Left lung (tissue), 10 donors: ENCODE data around the gene CTSG. TPM values are rescaled to one million over a fixed set of nuclear protein-coding genes. Genes with fewer than 3 reads are reported as not detected.
"Not testable (repeated sequence)": the region's sequence is repeated elsewhere in the genome, so short reads cannot be mapped to it uniquely, and the experiment has no call there.

Source experiments
- ATAC-seq: fragments of 200-7000 bp; cut with Tn5 transposase; one replicate; pipeline ENCODE4 v1.9.1; 2020; ENCODE audit warnings: moderate library complexity
- DNase-seq, 4 donors: peaks; one replicate each; pipeline ENCODE4 v3.0.0-alpha.2; 2013 to 2020
- H3K27ac ChIP-seq, 2 donors: fragments of 200-600 bp; sonication (generic) in 1 of 2; one replicate each; pipeline versions ENCODE4 v1.5.0 to v1.8.0; 2020 to 2021
- H3K27me3 ChIP-seq, 2 donors: fragments of 200-600 bp; sonication (generic) in 1 of 2; one replicate each; pipeline versions ENCODE4 v1.5.0 to v1.8.0; 2020 to 2021
- H3K36me3 ChIP-seq, 2 donors: fragments of 200-600 bp; sonication (generic) in 1 of 2; one replicate each; pipeline versions ENCODE4 v1.5.0 to v1.8.0; 2020 to 2021
- H3K4me1 ChIP-seq, 2 donors: fragments of 200-600 bp; one replicate each; pipeline ENCODE4 v1.8.0; 2021
- H3K4me3 ChIP-seq, 2 donors: fragments of 200-600 bp; sonication (generic) in 1 of 2; one replicate each; pipeline versions ENCODE4 v1.5.0 to v1.8.0; 2020 to 2021; ENCODE audit warnings: mild to moderate bottlenecking in 1 of 2
- H3K9me3 ChIP-seq, 2 donors: fragments of 200-600 bp; sonication (generic) in 1 of 2; one replicate each; pipeline versions ENCODE4 v1.5.0 to v1.8.0; 2020 to 2021
- CTCF ChIP-seq, 2 donors: fragments of 200-600 bp; sonication (generic) in 1 of 2; IDR thresholded peaks; one replicate each; pipeline versions ENCODE4 v1.5.0 to v1.8.0; 2021; ENCODE audit warnings: antibody characterized with exemption in 2 of 2
- intact Hi-C, 2 donors: fragments of 100-400 bp; cut with DNase I; formaldehyde crosslinking; loops; one replicate each; pipeline versions ENCODE4 v1.11.2 to v1.14.2; 2022
- polyA plus RNA-seq, 6 donors: library from polyadenylated mRNA; unstranded; fragments of 120-200 nt; gene quantifications; one replicate each; pipeline ENCODE4 v1.2.1, GENCODE V29; 2013; ENCODE audit not compliant: insufficient read length in 6 of 6
- total RNA-seq, 2 donors: library from RNA; stranded (reverse); fragmentation: NEBNext Ultra II Directional; extraction: Animal tissue kit (Norgen Biotek cat#: 25700); gene quantifications; one replicate each; pipeline ENCODE4 v1.2.1, GENCODE V29; 2021
- donor health status: DM: no; HTN: yes; CAD: no.
- donor health status: DM: no; HTN: no; CAD: no.

The CTSG gene
- total and polyA plus RNA-seq, 8 donors = 1.1 to 5.1 (median 1.8) TPM

DNA sequence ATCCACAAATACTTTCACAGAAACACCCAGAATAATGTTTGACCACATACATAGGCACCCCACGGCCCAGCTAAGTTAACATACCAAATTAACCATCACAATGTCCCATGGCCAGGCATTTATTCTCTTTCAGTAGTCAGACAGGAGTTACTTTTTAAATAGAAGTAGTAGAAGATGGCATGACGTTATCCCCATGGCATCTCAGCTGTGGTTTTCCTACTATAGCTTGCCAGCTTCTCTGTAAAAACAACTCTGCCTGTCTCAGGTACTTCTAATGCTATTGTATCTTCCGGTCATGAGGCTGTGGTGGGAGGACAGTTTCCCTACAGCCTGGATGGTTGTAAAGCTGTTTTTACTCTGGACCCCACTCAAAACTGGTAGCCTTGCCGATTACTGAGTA is 19.3 kb downstream of the CTSG start:
- H3K9me3 ChIP-seq = no peaks in the 10 kb centered on the region
- no peak for TF ChIP-seq CTCF (IDR thresholded peaks at IDR 0.05)
- no peaks in the 10 kb centered on the region for H3K36me3 ChIP-seq
- no peak overlapping the region for H3K4me3 ChIP-seq
- intact Hi-C loops = no loop called here
- no peaks in the 10 kb centered on the region for H3K4me1 ChIP-seq
- no peak for ATAC-seq
- no peak for DNase-seq
- no peaks in the 10 kb centered on the region for H3K27me3 ChIP-seq
- no peak overlapping the region for H3K27ac ChIP-seq

DNA sequence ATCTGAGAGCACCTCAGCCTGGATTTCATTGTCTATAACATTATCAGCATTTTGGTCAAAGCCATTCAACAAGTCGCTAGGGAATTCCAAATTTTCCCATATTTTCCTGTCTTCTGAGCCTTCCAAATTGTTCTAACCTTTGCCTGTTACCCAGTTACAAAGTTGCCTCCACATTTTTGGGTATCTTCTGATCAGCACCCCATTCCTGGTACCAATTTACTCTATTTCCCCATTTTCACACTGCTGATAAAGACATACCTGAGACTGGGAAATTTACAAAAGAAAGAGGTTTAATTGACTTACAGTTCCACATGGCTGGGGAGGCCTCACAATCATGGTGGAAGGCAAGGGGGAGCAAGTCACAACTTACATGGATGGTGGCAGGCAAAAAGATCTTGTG is 27.0 kb downstream of the CTSG start:
- H3K4me1 ChIP-seq, intact Hi-C loops, ATAC-seq, H3K27ac ChIP-seq, H3K4me3 ChIP-seq, H3K27me3 ChIP-seq, H3K36me3 ChIP-seq, DNase-seq: not testable (repeated sequence)
- peaks cover 0 to 38% of the 10 kb centered on the region in 2 donors for H3K9me3 ChIP-seq

- H3K27ac ChIP-seq = no peak overlapping the region
- no peak for ATAC-seq
These were observed 33.6 kb downstream of the CTSG start for GRCh38 chr14:24542346-24542936.

GRCh38 chr14:24535737-24536136 is 40.3 kb downstream of the CTSG start:
- TF ChIP-seq CTCF (IDR thresholded peaks at IDR 0.05) = no peak
- intact Hi-C loops = no loop called here
- no peak for DNase-seq
- H3K4me3 ChIP-seq = no peak overlapping the region
- ATAC-seq = no peak
- H3K36me3 ChIP-seq = no peaks in the 10 kb centered on the region
- H3K27me3 ChIP-seq = no peaks in the 10 kb centered on the region
- H3K27ac ChIP-seq = no peak overlapping the region
- H3K9me3 ChIP-seq = peaks cover 0 to 2% of the 10 kb centered on the region in 2 donors
- no peaks in the 10 kb centered on the region for H3K4me1 ChIP-seq

More at GRCh38 chr14:24542346-24542936, 33.6 kb downstream of the CTSG start:
- Histone ChIP-seq H3K9me3 (peaks cover 0 to 20% of the 10 kb centered on the region in 2 donors), H3K4me3 (no peak overlapping the region), H3K4me1 (no peaks in the 10 kb centered on the region), H3K27me3 (no peaks in the 10 kb centered on the region), H3K36me3 (no peaks in the 10 kb centered on the region)
- TF ChIP-seq CTCF (IDR thresholded peaks at IDR 0.05) = no peak
- DNase-seq = no peak
- intact Hi-C loops = no loop called here

DNA sequence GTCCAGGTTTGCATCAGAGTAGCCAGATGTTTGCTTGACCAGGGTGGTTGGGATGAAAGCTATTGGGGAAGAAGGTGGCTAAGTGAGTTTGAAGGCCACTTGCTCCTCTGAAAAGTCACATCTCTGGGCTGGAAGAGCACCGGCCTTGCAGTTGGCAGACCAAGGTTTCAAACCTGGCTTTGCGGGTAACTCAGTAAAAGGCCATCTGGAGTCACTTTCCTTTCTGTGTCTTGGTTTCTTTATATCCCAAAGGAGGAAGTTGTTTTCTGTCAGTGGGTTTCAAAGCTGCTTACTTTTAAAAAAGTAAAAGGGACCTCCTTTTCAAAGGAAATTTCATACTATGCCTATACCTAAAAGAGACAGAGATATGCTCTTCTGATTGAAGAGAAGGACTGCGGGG is 41.8 kb downstream of the CTSG start:
- Histone ChIP-seq H3K9me3 (no peaks in the 10 kb centered on the region), H3K4me1 (no peaks in the 10 kb centered on the region), H3K27ac (no peak overlapping the region), H3K36me3 (no peaks in the 10 kb centered on the region), H3K4me3 (no peak overlapping the region), H3K27me3 (no peaks in the 10 kb centered on the region)
- ATAC-seq (no peak), DNase-seq (no peak)
- no peak for TF ChIP-seq CTCF (IDR thresholded peaks at IDR 0.05)
- intact Hi-C loops = no loop called here

DNA sequence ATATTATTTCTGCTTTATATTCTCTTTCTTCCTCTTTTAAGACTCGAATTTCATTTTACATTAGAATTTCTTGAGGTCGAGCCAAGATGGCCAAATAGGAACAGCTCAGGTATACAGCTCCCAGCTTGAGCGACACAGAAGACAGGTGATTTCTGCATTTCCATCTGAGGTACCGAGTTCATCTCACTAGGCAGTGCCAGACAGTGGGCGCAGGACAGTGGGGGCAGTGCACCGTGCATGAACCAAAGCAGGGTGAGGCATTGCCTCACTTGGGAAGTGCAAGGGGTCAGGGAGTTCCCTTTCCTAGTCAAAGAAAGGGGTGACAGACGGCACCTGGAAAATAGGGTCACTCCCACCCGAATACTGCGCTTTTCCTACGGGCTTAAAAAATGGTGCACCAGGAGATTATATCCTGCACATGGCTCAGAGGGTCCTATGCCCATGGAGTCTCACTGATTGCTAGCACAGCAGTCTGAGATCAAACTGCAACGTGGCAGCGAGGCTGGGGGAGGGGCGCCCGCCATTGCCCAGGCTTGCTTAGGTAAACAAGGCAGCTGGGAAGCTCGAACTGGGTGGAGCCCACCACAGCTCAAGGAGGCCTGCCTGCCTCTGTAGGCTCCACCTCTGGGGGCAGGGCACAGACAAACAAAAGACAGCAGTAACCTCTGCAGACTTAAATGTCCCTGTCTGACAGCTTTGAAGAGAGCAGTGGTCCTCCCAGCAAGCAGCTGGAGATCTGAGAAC is 50.0 kb downstream of the CTSG start:
- intact Hi-C loops, H3K36me3 ChIP-seq, H3K9me3 ChIP-seq, H3K27me3 ChIP-seq, H3K27ac ChIP-seq, H3K4me1 ChIP-seq, ATAC-seq, H3K4me3 ChIP-seq, DNase-seq: not testable (repeated sequence)

Other genes starting within 250 kb of the CTSG start
- gene ADCY4, start 241.2 kb downstream of the CTSG start, total RNA-seq = 10 to 100 TPM; 38.2 to 45.2 TPM
- 10 to 100 TPM; 25.7 to 48.5 (median 32.2) TPM for gene ADCY4, start 241.2 kb downstream of the CTSG start, polyA plus RNA-seq
- 10 to 100 TPM; 16.1 to 26.3 TPM for gene RIPK3, start 236.3 kb downstream of the CTSG start, total RNA-seq
- 1 to 10 TPM; 2.4 to 3.8 (median 3.0) TPM for gene RIPK3, start 236.3 kb downstream of the CTSG start, polyA plus RNA-seq
- 10 to 100 TPM; 39.4 to 64.2 TPM for gene NFATC4, start 208.1 kb downstream of the CTSG start, total RNA-seq
- 100 to 1,000 TPM in 1 of 6 donors, 10 to 100 TPM in 5; 72.2 to 102 (median 89.4) TPM for gene NFATC4, start 208.1 kb downstream of the CTSG start, polyA plus RNA-seq
- 10 to 100 TPM; 16.2 to 23.4 TPM for gene NYNRIN, start 177.2 kb downstream of the CTSG start, total RNA-seq
- gene NYNRIN, start 177.2 kb downstream of the CTSG start, polyA plus RNA-seq = 100 to 1,000 TPM in 3 of 6 donors, 10 to 100 TPM in 3; 86.3 to 120 (median 98.9) TPM
- 1 to 10 TPM; 5.9 to 6.4 TPM for gene CBLN3, start 146.6 kb downstream of the CTSG start, total RNA-seq
- 1 to 10 TPM; 2.2 to 4.1 (median 3.5) TPM for gene CBLN3, start 146.6 kb downstream of the CTSG start, polyA plus RNA-seq
- gene KHNYN, start 146.3 kb downstream of the CTSG start, total RNA-seq = 10 to 100 TPM; 48.0 to 49.3 TPM
- 10 to 100 TPM; 46.8 to 56.6 (median 51.3) TPM for gene KHNYN, start 146.3 kb downstream of the CTSG start, polyA plus RNA-seq
- 10 to 100 TPM; 32.7 to 40.7 TPM for gene SDR39U1, start 133.5 kb downstream of the CTSG start, total RNA-seq
- 10 to 100 TPM; 39.9 to 51.9 (median 47.7) TPM for gene SDR39U1, start 133.5 kb downstream of the CTSG start, polyA plus RNA-seq
- not detected for gene CMA1, start 68.0 kb downstream of the CTSG start, total RNA-seq
- under 1 TPM in 5 of 6 donors, not detected in 1; 0.17 to 0.74 (median 0.40) TPM for gene CMA1, start 68.0 kb downstream of the CTSG start, polyA plus RNA-seq
- 1 to 10 TPM; 2.2 to 5.5 TPM for gene GZMH, start 33.4 kb upstream of the CTSG start, total RNA-seq
- 1 to 10 TPM in 1 of 6 donors, under 1 TPM in 5; 0.30 to 1.5 (median 0.53) TPM for gene GZMH, start 33.4 kb upstream of the CTSG start, polyA plus RNA-seq
- gene GZMB, start 57.9 kb upstream of the CTSG start, total RNA-seq = 1 to 10 TPM; 7.4 to 8.2 TPM
- 1 to 10 TPM in 4 of 6 donors, under 1 TPM in 2; 0.53 to 2.1 (median 1.3) TPM for gene GZMB, start 57.9 kb upstream of the CTSG start, polyA plus RNA-seq